GM19239 (cell line): ENCODE results near the gene UBTF.
A peak's percentile ranks its signal among the peaks of the same experiment; 100 is the strongest.
"Not testable (repeated sequence)": the region's sequence is repeated elsewhere in the genome, so short reads cannot be mapped to it uniquely, and the experiment has no call there.

Experiments used
- DNase-seq: peaks from one replicate; pipeline ENCODE4 v3.0.0; 2011; ENCODE audit warnings: low spot score; ENCODE audit not compliant: insufficient read length
- FAIRE-seq: peaks from 2 replicates; lab custom pipeline; 2011; peaks lifted over from hg19 to GRCh38; lab: Jason Lieb, UNC

The UBTF gene

GRCh38 chr17:44247876-44248736 is 28.6 kb upstream of the UBTF start:
- no peak for FAIRE-seq
- DNase-seq, result no peak

- no peak for FAIRE-seq
- no peak for DNase-seq
These were observed 28.0 kb upstream of the UBTF start for GRCh38 chr17:44247440-44247841.

GRCh38 chr17:44241106-44241624 is 21.7 kb upstream of the UBTF start:
- FAIRE-seq (no peak), DNase-seq (no peak)

GRCh38 chr17:44237886-44238285 is 18.4 kb upstream of the UBTF start:
- DNase-seq, FAIRE-seq: not testable (repeated sequence)

GRCh38 chr17:44236444-44236991 is 17.0 kb upstream of the UBTF start:
- FAIRE-seq (no peak), DNase-seq (no peak)

GRCh38 chr17:44235583-44235936 is 16.1 kb upstream of the UBTF start:
- DNase-seq (no peak), FAIRE-seq (no peak)

GRCh38 chr17:44233582-44233981 is 14.1 kb upstream of the UBTF start:
- FAIRE-seq, result no peak

GRCh38 chr17:44232061-44232460 is 12.6 kb upstream of the UBTF start:
- FAIRE-seq, result no peak
- no peak for DNase-seq

More at GRCh38 chr17:44233582-44233981, 14.1 kb upstream of the UBTF start:
- no peak for DNase-seq

- DNase-seq (no peak), FAIRE-seq (no peak)
These were observed 10.7 kb upstream of the UBTF start for GRCh38 chr17:44230140-44230539.

- FAIRE-seq (no peak), DNase-seq (no peak)
These were observed 9.6 kb upstream of the UBTF start for GRCh38 chr17:44229090-44229489.

- FAIRE-seq (no peak), DNase-seq (no peak)
These were observed 4.1 kb upstream of the UBTF start for GRCh38 chr17:44223541-44224071.

GRCh38 chr17:44222112-44222869 is 2.8 kb upstream of the UBTF start:
- peak; percentile 85 for FAIRE-seq
- DNase-seq, result no peak

GRCh38 chr17:44221862-44222111 is 2.3 kb upstream of the UBTF start:
- FAIRE-seq (no peak), DNase-seq (no peak)

GRCh38 chr17:44221084-44221861 is 1.8 kb upstream of the UBTF start:
- FAIRE-seq, result peak; percentile 64
- DNase-seq, result peak; percentile 68

GRCh38 chr17:44220213-44221083 is 973 bp upstream of the UBTF start:
- no peak for DNase-seq
- FAIRE-seq, result no peak

- peak; percentile 66 for DNase-seq
- FAIRE-seq, result no peak
These were observed 313 bp downstream of the UBTF start for GRCh38 chr17:44219108-44219615.

GRCh38 chr17:44218344-44219107 is 949 bp downstream of the UBTF start:
- DNase-seq (peak; percentile 70), FAIRE-seq (peak; percentile 18)

- FAIRE-seq, result no peak
- DNase-seq, result no peak
These were observed 1.6 kb downstream of the UBTF start for GRCh38 chr17:44217738-44218343.
